Cardiac fibroblast (primary cell): ENCODE results near the gene CCDC150.

ENCODE experiments used
- DNase-seq, 2 donors: peaks; one replicate each; pipeline versions ENCODE4 v3.0.0 to v3.0.0-alpha.2; 2010; ENCODE audit warnings: low read depth in 2 of 2
- H3K4me3 ChIP-seq, 2 donors: replicated peaks in 1 of 2; 1 replicate in 1 of 2; 2 replicates in 1 of 2; pipeline ENCODE4 v1.5.1; 2011; ENCODE audit warnings: low read depth in 2 of 2, low read length in 2 of 2, mild to moderate bottlenecking in 2 of 2, moderate library complexity in 1 of 2
- TF ChIP-seq, protein P1 (sequence below): IDR thresholded peaks from one replicate; pipeline ENCODE4 v1.5.1; 2011; ENCODE audit warnings: low read depth, mild to moderate bottlenecking, low read length, inconsistent platforms

The CCDC150 gene

DNA sequence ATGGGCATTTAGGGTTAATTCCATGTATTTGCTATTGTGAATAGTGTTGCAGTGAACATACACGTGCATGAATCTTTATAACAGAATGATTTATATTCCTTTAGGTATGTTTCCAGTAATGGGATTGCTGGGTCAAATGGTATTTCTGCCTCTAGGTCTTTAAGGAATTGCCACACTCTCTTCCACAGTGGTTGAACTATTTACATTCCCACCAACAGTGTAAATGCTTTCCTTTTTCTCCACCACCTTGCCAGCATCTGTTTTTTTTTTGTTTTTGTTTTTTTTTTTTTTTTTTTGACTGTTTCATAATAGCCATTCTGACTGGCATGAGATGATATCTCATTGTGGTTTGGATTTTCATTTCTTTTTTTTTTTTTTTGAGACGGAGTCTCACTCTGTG, 97.5 kb downstream of the CCDC150 start:
- no peak for DNase-seq
- H3K4me3 ChIP-seq, result no peak overlapping the region
- TF ChIP-seq, protein P1, sequence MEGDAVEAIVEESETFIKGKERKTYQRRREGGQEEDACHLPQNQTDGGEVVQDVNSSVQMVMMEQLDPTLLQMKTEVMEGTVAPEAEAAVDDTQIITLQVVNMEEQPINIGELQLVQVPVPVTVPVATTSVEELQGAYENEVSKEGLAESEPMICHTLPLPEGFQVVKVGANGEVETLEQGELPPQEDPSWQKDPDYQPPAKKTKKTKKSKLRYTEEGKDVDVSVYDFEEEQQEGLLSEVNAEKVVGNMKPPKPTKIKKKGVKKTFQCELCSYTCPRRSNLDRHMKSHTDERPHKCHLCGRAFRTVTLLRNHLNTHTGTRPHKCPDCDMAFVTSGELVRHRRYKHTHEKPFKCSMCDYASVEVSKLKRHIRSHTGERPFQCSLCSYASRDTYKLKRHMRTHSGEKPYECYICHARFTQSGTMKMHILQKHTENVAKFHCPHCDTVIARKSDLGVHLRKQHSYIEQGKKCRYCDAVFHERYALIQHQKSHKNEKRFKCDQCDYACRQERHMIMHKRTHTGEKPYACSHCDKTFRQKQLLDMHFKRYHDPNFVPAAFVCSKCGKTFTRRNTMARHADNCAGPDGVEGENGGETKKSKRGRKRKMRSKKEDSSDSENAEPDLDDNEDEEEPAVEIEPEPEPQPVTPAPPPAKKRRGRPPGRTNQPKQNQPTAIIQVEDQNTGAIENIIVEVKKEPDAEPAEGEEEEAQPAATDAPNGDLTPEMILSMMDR, result no peak

DNA sequence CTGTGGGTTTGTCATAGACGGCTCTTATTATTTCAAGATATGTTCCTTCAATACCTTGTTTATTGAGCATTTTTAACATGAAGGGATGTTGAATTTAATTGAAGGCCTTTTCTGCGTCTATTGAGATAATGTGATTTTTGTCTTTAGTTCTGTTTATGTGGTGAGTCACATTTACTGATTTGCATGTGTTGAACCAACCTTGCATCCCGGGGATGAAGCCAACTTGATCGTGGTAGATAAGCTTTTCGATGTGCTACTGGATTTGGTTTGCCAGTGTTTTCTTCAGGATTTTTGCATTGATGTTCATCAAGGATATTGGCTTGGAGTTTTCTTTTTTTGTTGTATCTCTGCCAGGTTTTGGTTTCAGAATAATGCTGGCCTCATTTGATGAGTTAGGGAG, 99.5 kb downstream of the CCDC150 start:
- TF ChIP-seq, protein P1, result no peak
- no peak for DNase-seq
- H3K4me3 ChIP-seq, result no peak overlapping the region

DNA sequence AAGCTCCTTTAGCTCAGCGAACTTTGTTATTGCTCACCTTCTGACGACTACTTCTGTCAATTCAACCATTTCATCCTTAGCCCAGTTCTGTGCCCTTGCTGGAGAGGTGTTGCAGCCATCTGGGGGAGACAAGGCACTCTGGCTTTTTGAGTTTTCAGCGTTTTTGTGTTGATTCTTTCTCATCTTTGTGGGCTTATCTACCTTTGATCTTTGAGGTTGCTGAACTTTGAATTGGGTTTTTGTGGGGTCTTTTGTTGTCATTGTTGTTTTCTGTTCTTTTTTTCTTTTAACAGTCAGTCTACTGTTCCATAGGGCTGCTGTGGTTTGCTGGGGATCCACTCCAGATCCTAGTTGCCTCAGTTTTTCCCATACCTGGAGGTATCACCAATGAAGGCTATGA, 102.7 kb downstream of the CCDC150 start:
- H3K4me3 ChIP-seq, result no peak overlapping the region
- no peak for DNase-seq
- TF ChIP-seq, protein P1, result no peak

DNA sequence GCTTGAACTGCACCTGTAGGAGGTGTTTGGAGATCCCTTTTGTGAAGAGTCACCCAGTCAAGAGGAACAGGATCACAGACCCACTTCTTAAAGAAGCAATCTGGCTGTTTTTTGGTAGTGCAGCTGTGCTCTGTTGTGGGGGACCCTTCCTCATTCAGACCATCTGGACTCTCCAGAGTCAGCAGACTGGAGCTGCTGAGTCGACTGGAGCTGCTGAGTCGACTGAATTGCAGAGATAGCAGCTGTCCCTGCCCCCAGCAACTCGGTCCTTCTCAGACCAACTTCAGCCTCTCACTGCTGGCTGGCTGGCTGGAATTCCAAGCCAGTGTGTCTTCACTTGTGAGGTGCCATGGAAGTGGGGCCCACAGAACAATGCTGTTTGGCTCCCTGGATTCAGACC, 103.2 kb downstream of the CCDC150 start:
- H3K4me3 ChIP-seq, result no peak overlapping the region
- DNase-seq, result no peak
- TF ChIP-seq, protein P1, result no peak

DNA sequence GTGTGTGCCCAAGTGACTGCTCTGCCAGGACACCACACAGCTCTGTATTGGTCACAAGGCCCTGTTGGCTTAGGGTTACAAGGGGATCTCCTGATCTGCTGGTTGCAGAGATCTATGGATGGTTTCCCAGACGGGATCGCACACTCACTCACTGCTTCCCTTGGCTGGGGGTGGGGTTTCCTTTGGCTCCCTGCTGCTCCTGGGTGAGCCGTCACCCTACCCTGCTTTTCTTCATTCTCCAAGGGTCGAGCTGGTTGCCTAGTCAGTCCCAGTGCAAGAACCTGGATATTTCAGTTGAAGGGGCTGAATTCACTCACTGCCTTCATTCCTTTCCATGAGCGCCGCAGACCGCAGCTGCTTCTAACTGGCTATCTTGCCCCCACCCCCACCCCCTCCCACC, 103.7 kb downstream of the CCDC150 start:
- H3K4me3 ChIP-seq, result no peak overlapping the region
- TF ChIP-seq, protein P1, result no peak

DNA sequence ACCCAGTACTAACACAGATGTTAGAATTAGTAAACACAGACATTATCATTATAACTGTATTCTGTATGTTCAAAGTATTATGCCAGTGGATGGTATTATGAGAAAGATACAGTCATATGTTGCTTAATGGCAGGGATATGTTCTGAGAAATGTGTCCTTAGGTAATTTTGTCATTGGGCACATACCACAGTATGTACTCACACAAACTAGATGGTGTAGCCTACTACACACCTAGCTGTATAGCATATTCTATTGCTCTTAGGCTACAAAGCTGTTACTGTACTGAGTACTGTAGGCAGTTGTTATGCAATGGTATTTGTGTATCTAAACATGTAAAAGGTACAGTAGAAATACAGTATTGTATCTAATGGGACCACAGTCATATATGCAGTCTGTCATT, 106.2 kb downstream of the CCDC150 start:
- TF ChIP-seq, protein P1, result no peak
- no peak for DNase-seq
- H3K4me3 ChIP-seq, result no peak overlapping the region

More for the DNA sequence above, 103.7 kb downstream of the CCDC150 start:
- no peak for DNase-seq

DNA sequence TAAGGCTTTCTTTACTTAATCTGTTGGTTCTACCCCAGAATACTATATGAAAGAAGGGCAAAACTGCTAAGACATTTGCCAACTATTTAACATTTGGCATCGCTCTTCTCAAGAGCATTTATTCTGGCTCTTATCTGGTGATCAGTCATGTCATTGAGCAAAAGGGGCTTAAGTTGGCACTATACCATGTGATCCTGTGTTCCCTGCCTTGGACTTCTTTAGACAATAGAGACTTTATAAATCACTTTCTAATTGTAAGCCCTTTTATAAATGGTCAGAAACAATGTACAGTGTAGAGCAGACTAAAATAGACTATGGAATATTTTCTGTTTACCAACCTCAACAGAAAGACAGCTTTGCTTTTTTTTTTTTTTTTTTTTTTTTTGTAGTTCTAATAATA, 107.9 kb downstream of the CCDC150 start:
- TF ChIP-seq, protein P1, result no peak
- no peak overlapping the region for H3K4me3 ChIP-seq
- DNase-seq, result no peak
